Breast epithelium (tissue), 3 donors: Measurements from ENCODE around the gene CACNA2D3.

Experiments used
- POLR2A ChIP-seq: fragments of 450-650 bp; IDR thresholded peaks from one replicate; pipeline ENCODE4 v1.6.1; 2016; ENCODE audit warnings: antibody characterized with exemption, mild to moderate bottlenecking, moderate library complexity
- TF ChIP-seq, protein P1 (sequence below), 3 donors: fragments of 450-650 bp; IDR thresholded peaks; one replicate each; pipeline ENCODE4 v1.5.1; 2016 to 2017; ENCODE audit warnings: antibody characterized with exemption in 3 of 3, mild to moderate bottlenecking in 3 of 3, moderate library complexity in 3 of 3

- no peak for TF ChIP-seq POLR2A
- TF ChIP-seq, protein P1, sequence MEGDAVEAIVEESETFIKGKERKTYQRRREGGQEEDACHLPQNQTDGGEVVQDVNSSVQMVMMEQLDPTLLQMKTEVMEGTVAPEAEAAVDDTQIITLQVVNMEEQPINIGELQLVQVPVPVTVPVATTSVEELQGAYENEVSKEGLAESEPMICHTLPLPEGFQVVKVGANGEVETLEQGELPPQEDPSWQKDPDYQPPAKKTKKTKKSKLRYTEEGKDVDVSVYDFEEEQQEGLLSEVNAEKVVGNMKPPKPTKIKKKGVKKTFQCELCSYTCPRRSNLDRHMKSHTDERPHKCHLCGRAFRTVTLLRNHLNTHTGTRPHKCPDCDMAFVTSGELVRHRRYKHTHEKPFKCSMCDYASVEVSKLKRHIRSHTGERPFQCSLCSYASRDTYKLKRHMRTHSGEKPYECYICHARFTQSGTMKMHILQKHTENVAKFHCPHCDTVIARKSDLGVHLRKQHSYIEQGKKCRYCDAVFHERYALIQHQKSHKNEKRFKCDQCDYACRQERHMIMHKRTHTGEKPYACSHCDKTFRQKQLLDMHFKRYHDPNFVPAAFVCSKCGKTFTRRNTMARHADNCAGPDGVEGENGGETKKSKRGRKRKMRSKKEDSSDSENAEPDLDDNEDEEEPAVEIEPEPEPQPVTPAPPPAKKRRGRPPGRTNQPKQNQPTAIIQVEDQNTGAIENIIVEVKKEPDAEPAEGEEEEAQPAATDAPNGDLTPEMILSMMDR (IDR thresholded peaks at IDR 0.05) = no peak
Observed at GRCh38 chr3:55122312-55122711, 1000.0 kb downstream of the CACNA2D3 start.
